Bronchial epithelial cell (primary cell): ENCODE results near the gene NLRP6. TPM values are rescaled to one million over a fixed set of nuclear protein-coding genes. Genes with fewer than 3 reads are reported as not detected.
"Not testable (repeated sequence)": the region's sequence is repeated elsewhere in the genome, so short reads cannot be mapped to it uniquely, and the experiment has no call there.

ENCODE experiments used
- DNase-seq: peaks from one replicate; pipeline ENCODE4 v3.0.0-alpha.2; 2010; ENCODE audit warnings: low read depth
- FAIRE-seq: peaks from 2 replicates; lab custom pipeline; 2011; peaks lifted over from hg19 to GRCh38; lab: Jason Lieb, UNC
- H3K27me3 ChIP-seq: 2 replicates; pipeline ENCODE4 v1.5.1; 2011; ENCODE audit warnings: low read length; ENCODE audit not compliant: control insufficient read depth, insufficient read depth
- H3K36me3 ChIP-seq: 2 replicates; pipeline ENCODE4 v1.5.1; 2011; ENCODE audit warnings: low read length; ENCODE audit not compliant: control insufficient read depth, insufficient read depth
- H3K4me3 ChIP-seq: 2 replicates; pipeline ENCODE4 v1.5.1; 2011; ENCODE audit warnings: mild to moderate bottlenecking, low read depth, low read length, control low read depth
- CTCF ChIP-seq: IDR thresholded peaks from 2 replicates; pipeline ENCODE4 v1.5.1; 2011; ENCODE audit warnings: mild to moderate bottlenecking, moderate library complexity, low read length, control low read depth, inconsistent platforms; ENCODE audit not compliant: insufficient read depth, severe bottlenecking
- total RNA-seq: library from RNA; depleted of rRNA; stranded (reverse); fragments of >200 nt; gene quantifications from 2 replicates; pipeline ENCODE4 v1.2.1, GENCODE V29; 2014

Gene NLRP6
- total RNA-seq, 1 donor from 2014 or later = not detected

GRCh38 chr11:285894-286220 lies 7.7 kb downstream of the NLRP6 start:
- no peak for FAIRE-seq

GRCh38 chr11:286977-287820 lies 9.0 kb downstream of the NLRP6 start:
- FAIRE-seq = not testable (repeated sequence)

More at GRCh38 chr11:285894-286220, 7.7 kb downstream of the NLRP6 start:
- H3K27me3 ChIP-seq = peaks cover 34% of the 10 kb centered on the region
- no peaks in the 10 kb centered on the region for H3K36me3 ChIP-seq
- no peak overlapping the region for H3K4me3 ChIP-seq
- DNase-seq = no peak
- TF ChIP-seq CTCF = no peak

GRCh38 chr11:287821-288477 lies 9.7 kb downstream of the NLRP6 start:
- no peak for TF ChIP-seq CTCF
- DNase-seq (no peak), FAIRE-seq (no peak)
- no peaks in the 10 kb centered on the region for H3K36me3 ChIP-seq
- peak overlapping the region; percentile 39 for H3K4me3 ChIP-seq
- H3K27me3 ChIP-seq = peaks cover 14% of the 10 kb centered on the region

More at GRCh38 chr11:286977-287820, 9.0 kb downstream of the NLRP6 start:
- not testable (repeated sequence) for H3K36me3 ChIP-seq, DNase-seq, H3K4me3 ChIP-seq
- H3K27me3 ChIP-seq = peaks cover 21% of the 10 kb centered on the region

- DNase-seq = no peak
- TF ChIP-seq CTCF = no peak
- Histone ChIP-seq H3K36me3 (no peaks in the 10 kb centered on the region), H3K4me3 (peak within 1 kb of the TSS; percentile 39), H3K27me3 (peaks cover 14% of the 10 kb centered on the region)
- no peak for FAIRE-seq
Measured at GRCh38 chr11:288478-289397, 10.5 kb downstream of the NLRP6 start, which contains the start of gene PGGHG. PGGHG (plus strand) TSS chr11:289126; CDS start chr11:289817, 691 bp downstream.

- no peak overlapping the region for H3K4me3 ChIP-seq
- DNase-seq = no peak
- TF ChIP-seq CTCF = no peak
- no peak for FAIRE-seq
- H3K27me3 ChIP-seq = peaks cover 14% of the 10 kb centered on the region
- no peaks in the 10 kb centered on the region for H3K36me3 ChIP-seq
Measured at GRCh38 chr11:289398-289711, 11.1 kb downstream of the NLRP6 start.
